A673 (cell line): Measurements from ENCODE around the gene AGA. TPM values are rescaled to one million over a fixed set of nuclear protein-coding genes. Genes with fewer than 3 reads are reported as not detected.

ENCODE experiments used
- BruUV-seq: library from RNA; stranded (reverse); fragments of 400-500 nt; replicated peaks from 2 replicates; lab custom pipeline; 2021; lab: Mats Ljungman, UMichigan
- CTCF ChIA-PET: fragments of 300-600 bp; sonication (Branson Sonifier 250); formaldehyde crosslinking; loops from one replicate; lab custom pipeline; 2022; ENCODE audit warnings: antibody characterized with exemption; lab: Charles Lee
- POLR2A ChIA-PET: fragments of 300-600 bp; sonication (Branson Sonifier 250); formaldehyde crosslinking; loops from one replicate; lab custom pipeline; 2022; ENCODE audit warnings: antibody characterized with exemption; ENCODE audit not compliant: low non-redundant PET; lab: Charles Lee
- DNase-seq: peaks from one replicate; pipeline ENCODE4 v3.0.0-alpha.2; 2015; ENCODE audit warnings: low spot score
- H3K27ac ChIP-seq: fragments of 200-600 bp; sonication (generic); 2 replicates; pipeline ENCODE4 v1.5.1; 2016; ENCODE audit warnings: mixed run types, low read depth, mild to moderate bottlenecking, mixed read lengths, antibody characterized with exemption, low read length; ENCODE audit not compliant: poor library complexity, severe bottlenecking
- H3K27me3 ChIP-seq: fragments of 200-600 bp; sonication (generic); replicated peaks from 2 replicates; pipeline ENCODE4 v1.6.1; 2017; ENCODE audit warnings: mixed run types, low read depth, mild to moderate bottlenecking, mixed read lengths, antibody characterized with exemption, low read length; ENCODE audit not compliant: insufficient read depth, poor library complexity
- H3K36me3 ChIP-seq: fragments of 200-600 bp; sonication (generic); 2 replicates; pipeline ENCODE4 v1.6.1; 2016; ENCODE audit warnings: mixed run types, mild to moderate bottlenecking, mixed read lengths, antibody characterized with exemption, low read length; ENCODE audit not compliant: insufficient read depth, poor library complexity, severe bottlenecking
- H3K4me1 ChIP-seq: fragments of 200-600 bp; sonication (generic); 2 replicates; pipeline ENCODE4 v1.6.1; 2017; ENCODE audit warnings: mixed run types, mild to moderate bottlenecking, mixed read lengths, antibody characterized with exemption, low read length; ENCODE audit not compliant: insufficient read depth, poor library complexity, severe bottlenecking
- H3K4me3 ChIP-seq: fragments of 200-600 bp; sonication (generic); 2 replicates; pipeline ENCODE4 v1.5.1; 2016; ENCODE audit warnings: low read depth, mixed run types, mild to moderate bottlenecking, mixed read lengths, low read length; ENCODE audit not compliant: poor library complexity, severe bottlenecking
- H3K9me3 ChIP-seq: fragments of 200-600 bp; sonication (generic); 2 replicates; pipeline ENCODE4 v1.6.1; 2016; ENCODE audit warnings: mixed run types, low read depth, mild to moderate bottlenecking, mixed read lengths, antibody characterized with exemption, low read length; ENCODE audit not compliant: poor library complexity, severe bottlenecking
- CTCF ChIP-seq: fragments of 300-800, 200-600 bp; sonication (generic); conservative IDR thresholded peaks from 2 replicates; pipeline ENCODE4 v1.5.1; 2017; ENCODE audit warnings: low read depth, mild to moderate bottlenecking, antibody characterized with exemption, low read length, moderate library complexity, mixed read lengths
- EZH2 ChIP-seq: fragments of 200-600 bp; sonication (generic); IDR thresholded peaks from 2 replicates; pipeline ENCODE4 v1.6.1; 2017; ENCODE audit warnings: borderline replicate concordance, low read depth, mild to moderate bottlenecking, mixed read lengths, antibody characterized with exemption, low read length; ENCODE audit not compliant: poor library complexity, severe bottlenecking
- intact Hi-C: fragments of 100-400 bp; cut with micrococcal nuclease; formaldehyde crosslinking; loops from one replicate; pipeline ENCODE4 v1.10.0; 2022; ENCODE audit not compliant: unreplicated experiment
- total RNA-seq: library from RNA; stranded (reverse); gene quantifications from 2 replicates; pipeline ENCODE4 v1.2.3, GENCODE V29; 2021

AGA gene
- total RNA-seq, 1 experiment from 2014 or later, result 24.6 TPM

DNA sequence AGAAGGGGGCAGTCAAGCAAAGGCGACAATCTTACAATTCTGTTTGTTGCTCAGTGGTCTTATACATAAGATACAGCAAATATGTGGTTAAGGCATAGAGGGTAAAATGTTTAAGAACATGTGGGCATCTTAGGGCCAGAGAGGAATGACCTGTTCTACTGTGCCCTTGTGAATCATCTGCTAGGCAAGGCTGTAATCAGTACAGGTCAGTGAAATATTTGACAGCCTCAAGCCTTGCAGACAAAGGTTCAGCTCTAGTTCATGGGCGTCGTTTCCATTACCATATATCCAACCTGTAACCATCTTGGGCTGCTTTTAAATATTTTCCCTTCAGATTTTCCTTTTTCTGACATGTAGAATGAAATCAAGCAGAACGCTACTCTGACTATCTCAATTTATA lies 37.3 kb downstream of the AGA start:
- no peak for DNase-seq
- TF ChIP-seq CTCF (no peak), EZH2 (no peak)
- ChIA-PET CTCF (no interaction called here), POLR2A (no interaction called here)
- H3K4me3 ChIP-seq, result no peak overlapping the region
- H3K36me3 ChIP-seq, result no peaks in the 10 kb centered on the region
- H3K4me1 ChIP-seq, result no peaks in the 10 kb centered on the region
- H3K9me3 ChIP-seq, result no peaks in the 10 kb centered on the region
- intact Hi-C loops, result no loop called here
- H3K27me3 ChIP-seq, result no peaks in the 10 kb centered on the region
- BruUV-seq, result no TSS peak
- no peak overlapping the region for H3K27ac ChIP-seq

- no peaks in the 10 kb centered on the region for H3K4me1 ChIP-seq
- ChIA-PET CTCF (no interaction called here), POLR2A (no interaction called here)
- H3K36me3 ChIP-seq, result no peaks in the 10 kb centered on the region
- TF ChIP-seq CTCF (no peak), EZH2 (no peak)
- H3K9me3 ChIP-seq, result no peaks in the 10 kb centered on the region
- no peaks in the 10 kb centered on the region for H3K27me3 ChIP-seq
- DNase-seq, result no peak
- no peak overlapping the region for H3K27ac ChIP-seq
- intact Hi-C loops, result no loop called here
- H3K4me3 ChIP-seq, result no peak overlapping the region
- BruUV-seq, result no TSS peak
Measured at GRCh38 chr4:177404342-177404741, 37.9 kb downstream of the AGA start.

DNA sequence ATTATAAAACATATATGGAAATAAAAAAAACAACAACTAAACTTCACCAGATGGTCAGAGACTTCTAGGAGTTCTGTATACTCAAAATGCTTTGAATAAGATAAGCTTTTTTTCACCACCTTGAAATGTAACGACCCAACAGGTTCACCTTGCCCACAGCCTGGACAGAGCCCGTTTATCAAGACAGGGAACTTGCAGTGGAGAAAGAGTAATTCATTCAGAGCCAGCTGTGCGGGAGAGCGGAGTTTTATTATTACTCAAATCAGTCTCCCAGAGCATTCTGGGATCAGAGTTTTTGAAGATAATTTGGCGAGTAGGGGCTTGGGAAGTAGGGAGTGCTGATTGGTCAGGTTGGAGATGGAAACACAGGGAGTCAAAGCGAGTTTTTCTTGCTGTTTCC lies 38.5 kb downstream of the AGA start:
- DNase-seq, result no peak
- Histone ChIP-seq H3K4me1 (no peaks in the 10 kb centered on the region), H3K36me3 (no peaks in the 10 kb centered on the region), H3K27me3 (no peaks in the 10 kb centered on the region), H3K4me3 (no peak overlapping the region), H3K9me3 (no peaks in the 10 kb centered on the region), H3K27ac (no peak overlapping the region)
- ChIA-PET CTCF (no interaction called here), POLR2A (no interaction called here)
- no peak for TF ChIP-seq CTCF
- no peak for TF ChIP-seq EZH2
- intact Hi-C loops, result no loop called here
- no TSS peak for BruUV-seq
